Kasumi-1 (cell line): Measurements from ENCODE around the gene CORT.
"Not testable (repeated sequence)": the region's sequence is repeated elsewhere in the genome, so short reads cannot be mapped to it uniquely, and the experiment has no call there.

ENCODE experiments used
- DNase-seq, 2 experiments: peaks; one replicate each; lab custom pipeline; 2025; lab: John Stamatoyannopoulos, UW

Gene CORT, protein sequence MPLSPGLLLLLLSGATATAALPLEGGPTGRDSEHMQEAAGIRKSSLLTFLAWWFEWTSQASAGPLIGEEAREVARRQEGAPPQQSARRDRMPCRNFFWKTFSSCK

DNA sequence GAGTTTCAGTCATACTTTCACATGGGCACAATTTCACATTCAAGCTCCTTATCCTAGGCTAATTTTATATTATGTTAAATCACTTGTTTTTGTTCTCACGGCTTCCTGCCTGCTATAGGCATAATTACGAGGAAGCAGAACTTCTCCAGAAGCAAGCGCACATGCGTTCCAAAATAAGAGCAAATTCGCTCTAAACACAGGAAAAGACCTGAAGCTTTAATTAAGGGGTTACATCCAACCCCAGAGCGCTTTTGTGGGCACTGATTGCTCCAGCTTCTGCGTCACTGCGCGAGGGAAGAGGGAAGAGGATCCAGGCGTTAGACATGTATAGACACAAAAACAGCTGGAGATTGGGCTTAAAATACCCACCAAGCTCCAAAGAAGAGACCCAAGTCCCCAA is at the start of gene CORT:
TSS of gene CORT (plus strand) at position 281 of the 400 bp plus-strand sequence. CDS start 193 bp downstream, outside the sequence.
- DNase-seq: no peak

DNA sequence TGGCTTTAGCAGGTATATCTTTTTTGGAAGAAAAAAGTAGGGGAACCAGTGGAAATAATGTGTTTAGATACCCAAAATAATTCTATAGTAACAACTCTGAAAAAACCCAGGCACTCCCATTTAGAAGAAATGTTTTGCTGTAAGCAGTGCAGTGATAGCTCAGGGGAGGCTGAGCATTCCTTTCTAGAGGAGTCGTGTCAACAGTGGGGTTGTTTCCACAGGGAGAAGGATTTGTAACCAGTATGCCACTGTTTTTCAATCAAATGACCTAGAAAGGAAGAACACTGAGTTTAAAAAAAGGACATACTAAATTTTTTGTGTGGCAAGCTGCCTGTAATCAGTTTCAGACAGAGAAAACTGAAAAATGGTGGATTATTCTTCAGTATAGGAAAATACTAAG is 48.5 kb upstream of the CORT start:
- DNase-seq: no peak

DNA sequence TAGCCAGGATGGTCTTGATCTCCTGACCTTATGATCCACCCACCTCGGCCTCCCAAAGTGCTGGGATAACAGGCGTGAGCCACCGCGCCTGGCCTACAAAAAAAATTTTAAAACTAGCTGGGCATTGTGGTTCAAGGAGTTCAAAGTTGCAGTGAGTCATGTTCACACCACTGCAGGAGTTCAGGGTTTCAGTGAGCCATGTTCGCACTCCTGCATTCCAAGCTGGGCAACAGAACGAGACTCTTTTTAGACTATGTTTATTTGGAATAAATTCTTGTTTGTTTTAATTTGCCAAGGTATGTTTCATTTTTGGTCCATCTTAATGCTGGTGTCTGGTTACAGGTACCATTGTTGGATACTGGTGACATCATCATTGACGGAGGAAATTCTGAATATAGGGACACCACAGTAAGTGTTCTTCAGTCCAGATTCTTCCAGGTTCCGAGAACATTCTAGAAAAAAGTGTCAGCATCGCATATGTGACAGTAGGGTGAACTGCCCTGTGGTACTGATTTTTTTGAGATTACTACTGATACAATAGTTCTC is 47.0 kb upstream of the CORT start:
- no peak for DNase-seq

DNA sequence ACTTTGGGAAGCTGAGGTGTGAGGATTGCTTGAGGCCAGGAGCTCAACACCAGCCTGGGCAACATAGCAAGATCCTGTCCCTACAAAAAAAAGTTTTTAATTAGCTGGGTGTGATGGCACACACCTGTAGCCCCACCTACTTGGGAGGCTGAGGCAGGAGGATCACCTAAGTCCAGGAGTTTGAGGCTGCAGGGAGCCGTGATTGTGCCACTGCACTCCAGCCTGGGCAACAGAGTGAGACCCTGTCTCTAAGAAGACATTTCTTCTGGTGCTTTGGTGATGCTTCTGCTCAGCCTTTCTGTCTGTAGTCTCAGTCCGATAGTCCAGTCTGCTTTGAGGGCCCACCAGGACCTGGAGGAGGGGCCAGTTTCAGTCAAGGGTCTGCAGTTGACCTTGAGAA is 42.6 kb upstream of the CORT start:
- DNase-seq: no peak

DNA sequence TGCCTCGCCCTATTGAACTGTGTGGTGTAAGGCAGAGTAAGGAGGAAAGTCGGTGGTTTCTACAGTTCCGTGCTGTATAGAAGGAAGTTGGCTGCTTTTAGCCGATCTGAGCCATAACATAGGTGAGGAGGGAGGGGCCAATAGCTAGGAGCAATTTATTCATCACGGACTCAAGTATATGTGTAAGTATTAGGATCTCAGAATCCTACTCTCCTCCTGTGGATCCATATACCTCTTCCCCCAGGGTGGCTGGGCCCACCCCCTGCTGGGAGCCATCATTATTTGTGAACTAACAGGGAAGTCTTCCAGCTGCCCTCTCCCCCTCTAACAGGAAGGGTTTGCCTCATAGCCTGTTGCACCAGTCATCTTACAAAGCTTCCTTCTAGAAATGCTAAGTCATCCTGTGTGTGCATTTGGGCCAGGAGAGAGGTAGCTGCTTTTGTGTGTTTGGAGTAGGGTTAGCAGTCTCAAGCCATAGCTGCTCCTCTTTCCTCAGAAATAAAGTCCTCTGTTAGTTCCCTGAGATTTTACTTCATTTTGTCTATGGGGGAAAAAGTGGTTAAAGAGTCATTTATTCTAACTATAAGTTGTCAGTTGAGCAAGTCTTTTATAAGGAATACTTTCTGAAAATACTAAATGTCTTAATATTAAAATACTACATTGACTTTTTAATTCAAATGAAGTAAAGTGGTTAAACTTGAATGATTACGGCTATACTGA is 34.5 kb upstream of the CORT start:
- DNase-seq: peak; percentile 95

DNA sequence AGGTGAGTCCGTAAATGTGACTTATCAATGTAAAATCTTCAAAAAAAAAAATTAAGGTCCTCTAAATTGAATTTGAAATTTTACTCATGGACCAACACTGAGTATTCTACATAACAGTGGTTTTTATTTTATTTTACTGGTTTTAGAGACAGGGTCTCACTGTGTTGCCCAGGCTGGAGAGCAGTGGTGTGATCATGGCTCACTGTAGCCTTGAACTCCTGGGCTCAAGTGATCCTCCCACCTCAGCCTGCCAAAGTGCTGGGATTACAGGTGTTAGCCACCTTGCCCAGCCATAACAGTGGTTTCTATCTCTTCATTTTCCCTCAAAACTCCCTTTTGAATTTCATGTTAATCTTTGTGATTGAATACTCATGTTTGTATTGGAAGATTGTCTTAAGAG is 33.9 kb upstream of the CORT start:
- not testable (repeated sequence) for DNase-seq

DNA sequence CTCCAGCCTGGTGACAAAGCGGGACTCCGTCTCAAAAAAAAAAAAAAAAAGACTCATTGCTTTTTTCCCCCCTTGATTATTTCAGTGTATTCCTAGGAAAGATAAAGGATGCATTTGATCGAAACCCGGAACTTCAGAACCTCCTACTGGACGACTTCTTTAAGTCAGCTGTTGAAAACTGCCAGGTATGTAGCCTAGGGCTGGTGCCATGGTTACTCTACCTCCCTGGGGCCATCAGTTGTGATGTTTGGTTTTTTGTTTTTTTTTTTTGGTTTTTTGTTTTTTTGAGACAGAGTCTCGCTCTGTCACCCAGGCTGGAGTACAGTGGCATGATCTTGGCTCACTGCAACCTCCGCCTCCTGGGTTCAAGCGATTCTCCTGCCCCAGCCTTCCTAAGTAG is 31.1 kb upstream of the CORT start:
- DNase-seq: not testable (repeated sequence)

DNA sequence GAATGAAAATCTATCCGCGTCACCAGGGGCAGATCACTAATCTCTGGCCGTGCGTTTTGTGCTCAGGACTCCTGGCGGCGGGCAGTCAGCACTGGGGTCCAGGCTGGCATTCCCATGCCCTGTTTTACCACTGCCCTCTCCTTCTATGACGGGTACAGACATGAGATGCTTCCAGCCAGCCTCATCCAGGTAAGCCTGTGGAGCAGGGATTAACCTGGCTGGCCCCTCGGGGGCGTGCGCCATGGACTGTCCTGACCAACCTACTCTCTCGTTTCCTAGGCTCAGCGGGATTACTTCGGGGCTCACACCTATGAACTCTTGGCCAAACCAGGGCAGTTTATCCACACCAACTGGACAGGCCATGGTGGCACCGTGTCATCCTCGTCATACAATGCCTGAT is 30.5 kb upstream of the CORT start:
- DNase-seq: no peak

DNA sequence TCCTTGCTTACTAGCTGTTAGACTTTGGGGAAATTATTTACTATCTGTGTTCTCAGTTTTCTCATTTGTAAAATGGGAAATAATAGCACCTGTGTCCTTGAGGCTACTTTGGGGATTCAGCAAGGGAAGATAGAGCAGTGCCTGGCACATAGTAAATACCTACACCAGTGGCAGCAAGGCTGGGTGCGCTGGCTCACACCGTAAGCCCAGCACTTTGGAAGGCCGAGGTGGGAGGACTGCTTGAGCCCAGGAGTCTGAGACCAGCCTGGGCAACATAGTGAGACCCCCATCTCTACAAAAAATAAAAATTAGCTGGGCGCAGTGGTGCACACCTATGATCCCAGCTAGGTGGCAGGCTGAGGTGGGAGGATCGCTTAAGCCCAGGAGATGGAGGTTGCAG is 28.2 kb upstream of the CORT start:
- no peak for DNase-seq

DNA sequence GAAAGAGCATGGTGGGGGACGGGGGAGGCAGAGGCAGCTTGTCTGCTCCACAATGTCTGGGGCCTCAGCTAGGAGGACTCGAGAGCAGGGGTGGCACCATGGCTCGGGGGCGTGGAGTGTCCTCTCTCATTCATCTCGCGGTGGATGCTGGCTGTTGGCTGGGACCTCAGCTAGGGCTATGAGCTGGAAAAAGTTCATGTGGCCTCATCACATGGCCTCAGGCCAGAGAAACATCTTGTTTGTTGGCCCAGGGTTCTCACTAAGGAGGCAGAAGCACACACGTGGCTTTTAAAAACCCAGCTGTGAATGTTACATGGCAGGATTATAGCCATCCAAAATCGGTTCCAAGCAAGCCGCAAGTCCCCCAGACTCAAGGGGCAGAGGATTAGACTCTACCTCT is 25.8 kb upstream of the CORT start:
- DNase-seq: no peak

DNA sequence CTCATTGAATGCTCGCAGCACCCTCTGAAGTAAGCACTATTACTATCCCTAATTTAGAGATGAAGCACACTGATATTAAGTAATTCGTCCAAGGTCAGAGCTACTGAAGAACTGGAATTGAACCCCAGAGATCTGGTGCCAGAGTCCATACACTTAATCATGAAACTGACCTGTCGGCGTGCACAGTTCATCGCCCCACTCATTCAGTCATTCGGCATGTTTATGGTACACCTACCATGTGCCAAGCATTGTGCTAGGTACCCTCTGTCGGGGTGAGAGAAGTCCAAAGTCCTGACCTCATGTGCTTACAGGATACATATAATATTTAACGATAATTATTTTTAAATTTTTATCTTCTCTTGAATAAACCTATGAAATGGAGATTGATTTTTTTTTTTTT is 25.2 kb upstream of the CORT start:
- no peak for DNase-seq

DNA sequence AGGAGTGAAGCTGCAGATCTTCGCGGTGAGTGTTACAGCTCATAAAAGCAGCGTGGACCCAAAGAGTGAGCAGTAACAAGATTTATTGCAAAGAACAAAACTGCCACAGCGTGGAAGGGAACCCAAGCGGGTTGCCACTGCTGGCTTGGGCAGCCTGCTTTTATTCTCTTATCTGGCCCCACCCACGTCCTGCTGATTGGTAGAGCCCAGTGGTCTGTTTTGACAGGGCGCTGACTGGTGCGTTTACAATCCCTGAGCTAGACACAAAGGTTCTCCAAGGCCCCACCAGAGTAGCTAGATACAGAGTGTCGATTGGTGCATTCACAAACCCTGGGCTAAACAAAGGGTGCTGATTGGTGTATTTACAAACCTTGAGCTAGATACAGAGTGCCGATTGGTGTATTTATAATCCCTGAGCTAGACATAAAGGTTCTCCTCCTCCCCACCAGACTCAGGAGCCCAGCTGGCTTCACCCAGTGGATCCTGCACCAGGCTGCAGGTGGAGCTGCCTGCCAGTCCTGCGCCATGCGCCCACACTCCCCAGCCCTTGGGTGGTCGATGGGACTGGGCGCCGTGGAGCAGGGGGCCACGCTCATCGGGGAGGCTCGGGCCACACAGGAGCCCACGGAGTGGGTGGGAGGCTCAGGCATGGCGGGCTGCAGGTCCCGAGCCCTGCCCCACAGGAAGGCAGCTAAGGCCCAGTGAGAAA is 23.9 kb upstream of the CORT start:
- not testable (repeated sequence) for DNase-seq

DNA sequence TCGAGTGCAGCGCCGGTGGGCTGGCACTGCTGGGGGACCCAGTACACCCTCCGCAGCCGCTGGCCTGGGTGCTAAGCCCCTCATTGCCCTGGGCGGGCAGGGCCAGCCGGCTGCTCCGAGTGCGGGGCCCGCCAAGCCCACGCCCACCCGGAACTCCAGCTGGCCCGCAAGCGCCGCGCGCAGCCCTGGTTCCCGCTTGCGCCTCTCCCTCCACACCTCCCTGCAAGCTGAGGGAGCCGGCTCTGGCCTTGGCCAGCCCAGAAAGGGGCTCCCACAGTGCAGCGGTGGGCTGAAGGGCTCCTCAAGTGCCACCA is 23.3 kb upstream of the CORT start:
- not testable (repeated sequence) for DNase-seq

DNA sequence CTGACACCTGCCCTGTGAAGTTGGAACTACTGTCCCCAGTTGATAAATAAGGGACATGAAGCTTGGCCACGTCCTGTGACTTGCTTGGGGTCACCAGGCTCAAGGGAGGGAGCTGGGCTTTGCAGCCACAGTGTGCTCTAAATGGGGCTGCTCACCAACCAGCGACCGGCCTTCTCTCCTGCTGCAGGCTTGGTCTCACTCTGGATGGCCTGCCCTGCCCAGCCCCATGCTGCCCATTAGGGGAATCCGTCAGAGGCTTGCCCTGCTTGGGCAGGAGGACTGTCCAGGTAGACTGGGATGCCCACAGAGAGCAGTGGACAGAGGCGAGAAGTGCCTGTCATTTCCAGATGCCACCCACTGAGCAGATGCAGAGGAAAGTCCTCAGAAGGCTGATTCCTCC is 20.8 kb upstream of the CORT start:
- DNase-seq: no peak

DNA sequence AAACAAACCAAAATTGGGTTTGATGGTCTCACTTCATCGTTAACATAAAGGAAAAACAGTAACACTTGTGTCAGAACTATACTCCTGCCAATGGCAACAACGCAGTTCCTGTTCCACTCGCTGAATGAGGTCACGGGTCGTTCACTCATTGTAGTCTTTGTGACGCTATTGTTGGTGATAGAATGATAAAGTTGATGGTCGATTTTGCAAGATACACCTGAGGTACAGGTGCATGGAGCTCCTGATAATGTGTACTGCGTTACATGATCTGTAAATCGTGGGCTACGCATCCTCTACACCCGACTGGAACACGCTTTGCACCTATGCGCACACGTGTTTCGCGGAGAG is 20.0 kb upstream of the CORT start:
- DNase-seq: no peak

DNA sequence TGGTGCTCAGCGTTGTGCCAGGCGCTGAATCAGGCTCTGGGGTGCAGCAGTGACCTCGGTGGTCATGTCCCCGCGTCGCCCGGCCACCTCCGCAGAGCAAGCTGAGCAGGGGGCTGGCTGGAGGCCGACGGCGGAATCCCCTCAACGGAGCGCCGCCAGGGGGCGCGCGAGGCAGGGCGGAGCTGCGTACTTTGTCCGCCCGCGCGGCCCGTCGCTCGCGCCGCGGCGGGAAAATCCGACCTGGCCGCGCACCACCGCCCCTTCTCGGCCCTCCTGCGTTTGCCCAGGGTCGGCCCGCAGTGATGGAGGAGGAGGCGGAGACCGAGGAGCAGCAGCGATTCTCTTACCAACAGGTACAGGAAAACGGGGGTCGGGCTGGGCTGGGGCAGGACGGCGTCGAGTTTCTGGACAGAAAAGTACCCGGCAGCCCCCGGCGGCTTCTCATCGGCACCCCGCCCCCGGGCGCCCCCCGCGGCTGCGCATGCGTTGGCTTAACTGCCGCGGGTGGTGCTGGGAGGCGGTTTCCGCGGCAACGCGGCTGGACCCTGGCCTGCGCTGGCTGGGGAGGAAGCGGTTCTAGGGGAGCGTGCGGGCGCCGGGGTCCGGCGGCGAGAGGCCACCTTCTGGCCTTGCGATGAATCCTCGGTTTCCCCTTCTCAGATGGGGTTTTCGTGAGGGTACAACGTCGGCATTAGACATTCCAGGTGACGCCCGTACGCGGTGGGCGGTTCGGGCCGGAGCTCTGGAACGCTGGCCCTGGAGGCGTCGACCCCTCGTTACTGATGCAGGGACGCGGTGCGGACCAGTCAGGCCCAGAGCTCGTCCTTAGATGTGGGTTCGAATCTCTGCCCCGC is 19.4 kb upstream of the CORT start, which contains the start of gene CENPS:
TSS of gene CENPS (plus strand) at position 218 of the 854 bp plus-strand sequence. CDS start at position 303, 85 bp downstream.
- peak; percentile 78 to 83 for DNase-seq

DNA sequence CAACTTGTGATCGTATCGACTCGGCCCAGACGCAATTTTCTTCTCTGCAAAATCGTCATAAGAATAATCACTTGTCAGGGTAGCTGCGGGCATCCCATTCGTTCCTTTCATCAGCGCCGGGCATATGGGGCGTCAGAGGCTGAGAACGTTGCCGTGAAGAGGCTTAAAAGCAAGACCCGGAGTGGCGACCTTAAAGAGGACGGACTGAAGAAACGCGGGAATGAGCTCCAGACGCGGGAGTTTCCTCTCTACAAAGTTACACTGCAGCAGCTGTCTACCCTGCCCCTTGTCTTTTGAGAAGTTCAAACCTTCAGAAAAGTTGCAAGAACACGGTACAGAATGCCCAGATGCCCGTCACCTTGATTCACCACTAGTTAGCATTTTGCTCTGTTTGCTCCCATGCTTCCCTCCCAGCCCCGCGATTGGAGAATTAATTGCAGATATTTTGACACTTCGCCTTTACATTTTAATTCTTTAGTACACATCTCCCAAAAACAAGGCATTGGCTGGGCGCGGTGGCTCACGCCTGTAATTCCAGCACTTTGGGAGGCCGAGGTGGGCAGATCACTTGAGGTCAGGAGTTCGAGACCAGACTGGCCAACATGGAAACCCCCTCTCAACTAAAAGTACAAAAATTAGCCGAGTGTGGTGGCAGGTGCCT is 18.6 kb upstream of the CORT start:
- peak; percentile 38 to 46 for DNase-seq

DNA sequence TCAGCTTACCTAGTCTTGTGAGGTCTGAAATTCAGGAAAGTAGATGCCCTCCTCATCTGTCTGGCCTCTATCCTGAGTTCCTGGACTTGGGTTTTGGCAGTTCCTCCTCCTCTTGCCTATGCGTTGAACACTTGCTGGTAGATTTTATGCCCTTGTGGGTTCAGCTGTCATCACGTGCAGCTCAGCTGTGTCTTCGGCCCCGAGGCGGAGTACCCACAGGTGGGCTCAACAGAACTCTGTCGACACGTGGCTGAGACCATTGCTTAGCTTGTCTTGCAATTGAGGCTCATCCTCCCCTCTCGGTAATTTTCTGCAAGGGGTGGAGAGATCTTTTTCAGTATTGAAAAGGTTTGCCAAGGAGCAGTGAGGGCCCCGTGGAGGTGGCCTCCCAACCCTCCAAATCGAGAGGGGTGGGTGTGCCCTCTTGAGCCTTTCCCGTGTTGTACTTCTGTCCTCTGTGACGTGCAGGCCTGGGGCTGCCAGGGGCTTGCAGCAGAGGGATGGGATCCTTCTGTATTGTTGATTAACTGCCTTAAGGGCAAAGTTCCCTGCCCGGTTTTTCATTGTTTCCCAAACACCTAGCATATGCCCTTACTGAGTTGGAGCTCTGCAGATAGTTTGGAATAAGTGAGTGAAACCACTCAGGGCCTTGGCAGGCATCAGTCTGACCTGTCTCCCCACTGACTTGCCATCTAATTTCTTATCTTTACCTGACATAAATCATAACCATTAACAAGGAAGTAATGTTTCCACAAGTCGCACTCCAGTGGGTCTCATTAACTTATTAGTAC is 16.7 kb upstream of the CORT start:
- DNase-seq: no peak

DNA sequence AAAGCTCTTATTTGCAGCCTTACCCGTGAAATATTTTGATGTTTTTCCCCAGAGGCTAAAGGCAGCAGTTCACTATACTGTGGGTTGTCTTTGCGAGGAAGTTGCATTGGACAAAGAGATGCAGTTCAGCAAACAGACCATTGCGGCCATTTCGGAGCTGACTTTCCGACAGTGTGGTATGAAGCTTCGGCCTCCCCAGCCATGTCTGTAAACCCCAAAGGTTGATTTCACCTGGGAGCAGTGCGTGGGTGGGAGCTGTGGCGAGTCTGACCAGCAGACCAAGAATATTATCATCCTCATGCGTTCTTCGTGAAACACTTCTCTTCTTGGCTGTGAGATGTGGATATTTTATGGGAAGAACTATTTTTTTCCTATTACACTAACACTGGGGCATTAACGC is 16.0 kb upstream of the CORT start:
- DNase-seq: no peak

DNA sequence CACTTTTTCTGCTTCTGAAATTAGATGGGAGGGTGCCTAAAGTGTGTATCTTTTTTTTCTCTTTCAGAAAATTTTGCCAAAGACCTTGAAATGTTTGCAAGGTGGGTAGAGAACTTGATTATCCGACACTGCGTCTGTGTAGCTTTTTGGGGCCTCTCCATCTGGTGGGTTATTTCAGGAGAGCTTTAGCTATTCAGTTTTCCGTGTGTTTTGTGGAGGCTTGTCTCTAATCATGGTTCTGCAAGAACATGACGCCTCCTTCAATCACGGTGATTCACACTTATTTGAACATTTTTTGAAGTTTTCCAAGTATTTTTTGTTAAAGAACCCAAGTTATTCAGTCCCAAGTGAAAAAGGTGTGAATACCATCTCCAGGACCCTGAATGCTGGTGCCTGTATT is 15.2 kb upstream of the CORT start:
- DNase-seq: no peak

DNA sequence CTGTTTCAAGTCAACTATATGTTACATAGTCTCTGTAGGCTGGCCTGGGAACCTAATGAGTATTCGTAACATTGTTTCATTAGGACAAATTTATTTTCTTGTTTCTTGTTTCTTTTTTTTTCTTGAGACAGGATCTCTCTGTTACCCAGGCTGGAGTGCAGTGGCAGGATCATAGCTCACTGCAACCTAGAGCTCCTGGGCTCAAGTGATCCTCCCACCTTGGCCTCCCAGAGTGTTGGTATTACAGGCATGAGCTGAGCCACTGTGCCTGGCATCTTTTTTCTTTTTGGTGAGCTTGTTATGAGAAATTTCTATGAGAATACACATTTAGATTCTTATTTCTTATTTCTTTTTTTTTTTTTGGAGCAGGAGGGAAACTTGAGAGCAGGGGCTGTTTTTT is 12.8 kb upstream of the CORT start:
- DNase-seq: no peak
